Thymus (tissue), 11 donors: ENCODE measurements around the gene FBXW10. TPM values are rescaled to one million over a fixed set of nuclear protein-coding genes. Genes with fewer than 3 reads are reported as not detected.
"Not testable (repeated sequence)": the region's sequence is repeated elsewhere in the genome, so short reads cannot be mapped to it uniquely, and the experiment has no call there.

ENCODE experiments used
- DNase-seq, 9 donors: peaks; one replicate each; pipeline ENCODE4 v3.0.0-alpha.2; 2013; ENCODE audit warnings: low spot score in 9 of 9, low read depth in 6 of 9, missing footprints in 1 of 9
- H3K27ac ChIP-seq, 2 donors: one replicate each; pipeline ENCODE4 v1.5.1; 2013; ENCODE audit warnings: control low read depth in 1 of 2, low read depth in 1 of 2, low read length in 1 of 2, mild to moderate bottlenecking in 1 of 2, moderate library complexity in 1 of 2
- H3K27me3 ChIP-seq, 2 donors: one replicate each; pipeline ENCODE4 v1.5.1; 2013; ENCODE audit warnings: low read length in 1 of 2; ENCODE audit not compliant: control insufficient read depth in 2 of 2, insufficient read depth in 1 of 2
- H3K36me3 ChIP-seq, 2 donors: one replicate each; pipeline ENCODE4 v1.5.1; 2013; ENCODE audit warnings: low read length in 1 of 2, mild to moderate bottlenecking in 1 of 2, moderate library complexity in 1 of 2; ENCODE audit not compliant: control insufficient read depth in 2 of 2, insufficient read depth in 2 of 2
- H3K4me1 ChIP-seq, 2 donors: one replicate each; pipeline ENCODE4 v1.5.1; 2013; ENCODE audit warnings: low read length in 2 of 2; ENCODE audit not compliant: control insufficient read depth in 2 of 2, insufficient read depth in 2 of 2
- H3K4me3 ChIP-seq, 2 donors: one replicate each; pipeline ENCODE4 v1.5.1; 2013; ENCODE audit warnings: low read length in 2 of 2, control low read depth in 1 of 2, mild to moderate bottlenecking in 1 of 2
- H3K9me3 ChIP-seq, 2 donors: one replicate each; pipeline ENCODE4 v1.5.1; 2013; ENCODE audit warnings: low read length in 1 of 2, mild to moderate bottlenecking in 1 of 2; ENCODE audit not compliant: control insufficient read depth in 2 of 2, insufficient read depth in 1 of 2
- WGBS: extraction: QIAGEN DNeasy Blood & Tissue Kit; methylation state at CpG from one replicate; pipeline ENCODE4 v1.1.7; 2013; 5-methylcytosine and 5-hydroxymethylcytosine counted together
- polyA plus RNA-seq: library from polyadenylated mRNA; stranded (reverse); fragments of 200-250 nt; gene quantifications from one replicate; pipeline ENCODE4 v1.2.3, GENCODE V29; 2013
- total RNA-seq: library from RNA; stranded (reverse); fragments of 120-200 nt; gene quantifications from one replicate; pipeline ENCODE4 v1.2.4, GENCODE V29; 2013
- donor health status: healthy.

FBXW10 gene
- total and polyA plus RNA-seq, 2 donors = 0.09 to 0.50 TPM

GRCh38 chr17:18721775-18722547, 21.9 kb upstream of the FBXW10 start:
- not testable (repeated sequence) for H3K9me3 ChIP-seq, DNase-seq, H3K4me3 ChIP-seq, H3K4me1 ChIP-seq, H3K27ac ChIP-seq, H3K27me3 ChIP-seq, H3K36me3 ChIP-seq
- 94% methylated on average over 1 of the region's 12 CpGs for WGBS

- not testable (repeated sequence) for H3K4me3 ChIP-seq, H3K4me1 ChIP-seq, DNase-seq, H3K27ac ChIP-seq, H3K9me3 ChIP-seq, H3K36me3 ChIP-seq, H3K27me3 ChIP-seq
- WGBS = 97% methylated on average over 5 of the region's 5 CpGs
Observed at GRCh38 chr17:18722612-18723011, 21.2 kb upstream of the FBXW10 start.

- not testable (repeated sequence) for H3K4me1 ChIP-seq, H3K36me3 ChIP-seq, DNase-seq, H3K27me3 ChIP-seq, H3K9me3 ChIP-seq, H3K4me3 ChIP-seq, H3K27ac ChIP-seq
- WGBS = 97% methylated on average over 1 of the region's 1 CpG
Observed at GRCh38 chr17:18723509-18723908, 20.3 kb upstream of the FBXW10 start.

GRCh38 chr17:18732438-18732837, 11.4 kb upstream of the FBXW10 start:
- DNase-seq, H3K9me3 ChIP-seq, H3K36me3 ChIP-seq, H3K27ac ChIP-seq, H3K4me1 ChIP-seq, H3K27me3 ChIP-seq, H3K4me3 ChIP-seq: not testable (repeated sequence)
- 94% methylated on average over 1 of the region's 1 CpG for WGBS

GRCh38 chr17:18733350-18733749, 10.5 kb upstream of the FBXW10 start:
- not testable (repeated sequence) for H3K9me3 ChIP-seq, DNase-seq, H3K27me3 ChIP-seq, H3K27ac ChIP-seq, H3K4me3 ChIP-seq, H3K36me3 ChIP-seq, H3K4me1 ChIP-seq
- 96% methylated on average over 4 of the region's 4 CpGs for WGBS

- H3K27me3 ChIP-seq, H3K36me3 ChIP-seq, H3K27ac ChIP-seq, DNase-seq, H3K9me3 ChIP-seq, H3K4me3 ChIP-seq, H3K4me1 ChIP-seq: not testable (repeated sequence)
- WGBS = 93% methylated on average over 7 of the region's 7 CpGs
Observed at GRCh38 chr17:18739616-18740391, 4.0 kb upstream of the FBXW10 start.

- WGBS = 93% methylated on average over 3 of the region's 6 CpGs
- H3K4me1 ChIP-seq, H3K27me3 ChIP-seq, H3K27ac ChIP-seq, H3K4me3 ChIP-seq, DNase-seq, H3K9me3 ChIP-seq, H3K36me3 ChIP-seq: not testable (repeated sequence)
Observed at GRCh38 chr17:18741228-18741627, 2.6 kb upstream of the FBXW10 start.

GRCh38 chr17:18744726-18745125, 872 bp downstream of the FBXW10 start:
- DNase-seq, H3K4me1 ChIP-seq, H3K27ac ChIP-seq, H3K9me3 ChIP-seq, H3K4me3 ChIP-seq, H3K36me3 ChIP-seq, H3K27me3 ChIP-seq: not testable (repeated sequence)
- WGBS = 63% methylated on average over 4 of the region's 4 CpGs

- not testable (repeated sequence) for DNase-seq, H3K4me3 ChIP-seq, H3K9me3 ChIP-seq, H3K4me1 ChIP-seq, H3K36me3 ChIP-seq, H3K27me3 ChIP-seq, H3K27ac ChIP-seq
- 88% methylated on average over 3 of the region's 3 CpGs for WGBS
Observed at GRCh38 chr17:18746551-18746950, 2.7 kb downstream of the FBXW10 start.
